Measurements from ENCODE around the gene SCN4B.

SCN4B gene

GRCh38 chr11:118152020-118152551 lies 537 bp downstream of the SCN4B start:
- ATAC-seq, result no peak
- no peak for TF ChIP-seq ARNTL (CRISPR knock-in tag; IDR thresholded peaks at IDR 0.05; ENCODE audit: borderline replicate concordance, low read depth)
- no peak for TF ChIP-seq TCF4 (CRISPR knock-in tag; IDR thresholded peaks at IDR 0.05; ENCODE audit: borderline replicate concordance)
- TF ChIP-seq ZNF8 (CRISPR knock-in tag; IDR thresholded peaks at IDR 0.05), result no peak
- TF ChIP-seq CREB5 (CRISPR knock-in tag; IDR thresholded peaks at IDR 0.05; ENCODE audit: low read depth), result no peak
- TF ChIP-seq, protein P1, sequence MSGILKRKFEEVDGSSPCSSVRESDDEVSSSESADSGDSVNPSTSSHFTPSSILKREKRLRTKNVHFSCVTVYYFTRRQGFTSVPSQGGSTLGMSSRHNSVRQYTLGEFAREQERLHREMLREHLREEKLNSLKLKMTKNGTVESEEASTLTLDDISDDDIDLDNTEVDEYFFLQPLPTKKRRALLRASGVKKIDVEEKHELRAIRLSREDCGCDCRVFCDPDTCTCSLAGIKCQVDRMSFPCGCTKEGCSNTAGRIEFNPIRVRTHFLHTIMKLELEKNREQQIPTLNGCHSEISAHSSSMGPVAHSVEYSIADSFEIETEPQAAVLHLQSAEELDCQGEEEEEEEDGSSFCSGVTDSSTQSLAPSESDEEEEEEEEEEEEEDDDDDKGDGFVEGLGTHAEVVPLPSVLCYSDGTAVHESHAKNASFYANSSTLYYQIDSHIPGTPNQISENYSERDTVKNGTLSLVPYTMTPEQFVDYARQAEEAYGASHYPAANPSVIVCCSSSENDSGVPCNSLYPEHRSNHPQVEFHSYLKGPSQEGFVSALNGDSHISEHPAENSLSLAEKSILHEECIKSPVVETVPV (CRISPR knock-in tag; IDR thresholded peaks at IDR 0.05), result no peak

DNA sequence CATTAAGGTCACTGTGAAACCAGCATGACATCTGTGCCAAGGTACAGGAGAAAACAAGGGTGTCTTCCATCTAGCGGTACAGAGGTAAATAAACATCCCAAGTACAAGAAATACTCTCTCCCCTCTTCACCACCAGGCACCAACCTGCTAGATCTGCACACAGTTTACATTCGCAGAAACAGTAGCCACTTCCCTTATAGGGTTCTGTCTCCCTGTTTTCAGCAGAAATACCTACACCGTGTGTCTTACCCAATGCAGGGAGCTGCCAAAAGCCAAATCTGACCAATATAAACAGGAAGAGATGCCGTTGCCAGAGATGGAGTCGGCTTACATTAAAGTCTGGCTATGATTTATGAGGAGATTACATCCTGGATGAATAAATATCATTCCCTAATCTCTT lies 1.2 kb downstream of the SCN4B start:
- TF ChIP-seq, protein P2, sequence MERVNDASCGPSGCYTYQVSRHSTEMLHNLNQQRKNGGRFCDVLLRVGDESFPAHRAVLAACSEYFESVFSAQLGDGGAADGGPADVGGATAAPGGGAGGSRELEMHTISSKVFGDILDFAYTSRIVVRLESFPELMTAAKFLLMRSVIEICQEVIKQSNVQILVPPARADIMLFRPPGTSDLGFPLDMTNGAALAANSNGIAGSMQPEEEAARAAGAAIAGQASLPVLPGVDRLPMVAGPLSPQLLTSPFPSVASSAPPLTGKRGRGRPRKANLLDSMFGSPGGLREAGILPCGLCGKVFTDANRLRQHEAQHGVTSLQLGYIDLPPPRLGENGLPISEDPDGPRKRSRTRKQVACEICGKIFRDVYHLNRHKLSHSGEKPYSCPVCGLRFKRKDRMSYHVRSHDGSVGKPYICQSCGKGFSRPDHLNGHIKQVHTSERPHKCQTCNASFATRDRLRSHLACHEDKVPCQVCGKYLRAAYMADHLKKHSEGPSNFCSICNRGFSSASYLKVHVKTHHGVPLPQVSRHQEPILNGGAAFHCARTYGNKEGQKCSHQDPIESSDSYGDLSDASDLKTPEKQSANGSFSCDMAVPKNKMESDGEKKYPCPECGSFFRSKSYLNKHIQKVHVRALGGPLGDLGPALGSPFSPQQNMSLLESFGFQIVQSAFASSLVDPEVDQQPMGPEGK (CRISPR knock-in tag; IDR thresholded peaks at IDR 0.05; ENCODE audit: borderline replicate concordance), result no peak
- no peak for TF ChIP-seq ZFP30 (CRISPR knock-in tag; IDR thresholded peaks at IDR 0.05)
- TF ChIP-seq ARNTL (CRISPR knock-in tag; IDR thresholded peaks at IDR 0.05; ENCODE audit: borderline replicate concordance, low read depth), result no peak
- no peak for TF ChIP-seq ESRRG (CRISPR knock-in tag; IDR thresholded peaks at IDR 0.05)
- TF ChIP-seq TSHZ2 (CRISPR knock-in tag; IDR thresholded peaks at IDR 0.05), result no peak
- no peak for TF ChIP-seq PPARA (CRISPR knock-in tag; IDR thresholded peaks at IDR 0.05; ENCODE audit: borderline replicate concordance)
- TF ChIP-seq SNAI2 (CRISPR knock-in tag; IDR thresholded peaks at IDR 0.05), result no peak
- TF ChIP-seq POU6F1 (CRISPR knock-in tag; IDR thresholded peaks at IDR 0.05; ENCODE audit: borderline replicate concordance, low read depth), result no peak
- ATAC-seq, result no peak

DNA sequence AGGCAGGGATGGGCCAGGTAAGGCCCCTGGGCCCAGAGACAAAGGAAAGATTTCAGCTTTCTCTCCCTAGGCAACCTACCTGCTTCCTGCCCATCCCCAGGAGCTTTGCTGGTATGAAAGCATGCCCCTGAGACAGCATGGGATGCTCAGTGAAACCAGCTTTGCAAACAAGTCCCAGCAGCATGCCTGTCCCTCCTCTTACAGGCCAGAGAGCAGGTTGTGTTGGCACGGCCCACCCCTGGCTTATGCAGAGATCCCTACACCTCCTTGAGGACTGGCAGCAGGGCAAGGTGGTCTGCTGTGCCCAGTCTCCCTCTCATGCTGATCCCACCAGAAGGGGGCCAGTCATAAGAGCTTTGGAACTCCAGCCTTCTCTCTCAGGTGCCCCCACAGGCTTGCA lies 3.1 kb downstream of the SCN4B start:
- ATAC-seq, result no peak
- no peak for TF ChIP-seq ZNF70 (CRISPR knock-in tag; IDR thresholded peaks at IDR 0.05)
- no peak for TF ChIP-seq GLIS3 (CRISPR knock-in tag; IDR thresholded peaks at IDR 0.05)
- TF ChIP-seq OSR1 (CRISPR knock-in tag; IDR thresholded peaks at IDR 0.05), result no peak
- no peak for TF ChIP-seq BACH2 (CRISPR knock-in tag; IDR thresholded peaks at IDR 0.05; ENCODE audit: borderline replicate concordance)
- TF ChIP-seq, protein P1 (CRISPR knock-in tag; IDR thresholded peaks at IDR 0.05), result no peak
- no peak for TF ChIP-seq ZC3H10 (CRISPR knock-in tag; IDR thresholded peaks at IDR 0.05)
- TF ChIP-seq PPARA (CRISPR knock-in tag; IDR thresholded peaks at IDR 0.05; ENCODE audit: borderline replicate concordance), result no peak
- TF ChIP-seq POU6F1 (CRISPR knock-in tag; IDR thresholded peaks at IDR 0.05; ENCODE audit: borderline replicate concordance, low read depth), result no peak
- TF ChIP-seq ZFP3 (CRISPR knock-in tag; IDR thresholded peaks at IDR 0.05), result no peak
- no peak for TF ChIP-seq ZNF8 (CRISPR knock-in tag; IDR thresholded peaks at IDR 0.05)
- TF ChIP-seq CREB5 (CRISPR knock-in tag; IDR thresholded peaks at IDR 0.05; ENCODE audit: low read depth), result no peak
- no peak for TF ChIP-seq ZFP30 (CRISPR knock-in tag; IDR thresholded peaks at IDR 0.05)
- TF ChIP-seq, protein P2 (CRISPR knock-in tag; IDR thresholded peaks at IDR 0.05; ENCODE audit: borderline replicate concordance), result no peak
- no peak for TF ChIP-seq TCF4 (CRISPR knock-in tag; IDR thresholded peaks at IDR 0.05; ENCODE audit: borderline replicate concordance)
- no peak for TF ChIP-seq ARNTL (CRISPR knock-in tag; IDR thresholded peaks at IDR 0.05; ENCODE audit: borderline replicate concordance, low read depth)
- TF ChIP-seq RARB (CRISPR knock-in tag; IDR thresholded peaks at IDR 0.05), result no peak
- no peak for TF ChIP-seq ISL1 (CRISPR knock-in tag; IDR thresholded peaks at IDR 0.05)
- no peak for TF ChIP-seq ZNF565 (CRISPR knock-in tag; conservative IDR thresholded peaks at IDR 0.05; ENCODE audit: low read depth)

Data from SK-N-SH treated with all-trans-retinoic acid at 6 μM for 48 hours (cell line).